ENCODE measurements around the gene EP300.
A peak's percentile ranks its signal among the peaks of the same experiment; 100 is the strongest.
"Not testable (repeated sequence)": the region's sequence is repeated elsewhere in the genome, so short reads cannot be mapped to it uniquely, and the experiment has no call there.

Gene EP300

DNA sequence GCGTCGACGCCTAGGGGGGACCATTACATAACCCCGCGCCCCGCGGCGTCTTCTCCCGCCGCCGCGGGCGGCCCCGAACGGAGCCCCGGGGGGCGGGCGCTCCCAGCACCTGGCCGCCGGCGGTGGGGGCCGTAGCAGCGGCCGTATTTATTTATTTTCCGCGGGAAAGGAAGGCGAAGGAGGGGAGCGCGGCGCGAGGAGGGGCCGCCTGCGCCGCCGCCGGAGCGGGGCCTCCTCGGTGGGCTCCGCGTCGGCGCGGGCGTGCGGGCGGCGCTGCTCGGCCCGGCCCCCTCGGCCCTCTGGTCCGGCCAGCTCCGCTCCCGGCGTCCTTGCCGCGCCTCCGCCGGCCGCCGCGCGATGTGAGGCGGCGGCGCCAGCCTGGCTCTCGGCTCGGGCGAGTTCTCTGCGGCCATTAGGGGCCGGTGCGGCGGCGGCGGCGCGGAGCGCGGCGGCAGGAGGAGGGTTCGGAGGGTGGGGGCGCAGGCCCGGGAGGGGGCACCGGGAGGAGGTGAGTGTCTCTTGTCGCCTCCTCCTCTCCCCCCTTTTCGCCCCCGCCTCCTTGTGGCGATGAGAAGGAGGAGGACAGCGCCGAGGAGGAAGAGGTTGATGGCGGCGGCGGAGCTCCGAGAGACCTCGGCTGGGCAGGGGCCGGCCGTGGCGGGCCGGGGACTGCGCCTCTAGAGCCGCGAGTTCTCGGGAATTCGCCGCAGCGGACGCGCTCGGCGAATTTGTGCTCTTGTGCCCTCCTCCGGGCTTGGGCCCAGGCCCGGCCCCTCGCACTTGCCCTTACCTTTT lies at the start of gene EP300:
EP300 (plus strand) TSS at position 570 of the 795 bp plus-strand sequence. CDS start 413 bp downstream, outside the sequence.
- TF ChIP-seq, protein P1, sequence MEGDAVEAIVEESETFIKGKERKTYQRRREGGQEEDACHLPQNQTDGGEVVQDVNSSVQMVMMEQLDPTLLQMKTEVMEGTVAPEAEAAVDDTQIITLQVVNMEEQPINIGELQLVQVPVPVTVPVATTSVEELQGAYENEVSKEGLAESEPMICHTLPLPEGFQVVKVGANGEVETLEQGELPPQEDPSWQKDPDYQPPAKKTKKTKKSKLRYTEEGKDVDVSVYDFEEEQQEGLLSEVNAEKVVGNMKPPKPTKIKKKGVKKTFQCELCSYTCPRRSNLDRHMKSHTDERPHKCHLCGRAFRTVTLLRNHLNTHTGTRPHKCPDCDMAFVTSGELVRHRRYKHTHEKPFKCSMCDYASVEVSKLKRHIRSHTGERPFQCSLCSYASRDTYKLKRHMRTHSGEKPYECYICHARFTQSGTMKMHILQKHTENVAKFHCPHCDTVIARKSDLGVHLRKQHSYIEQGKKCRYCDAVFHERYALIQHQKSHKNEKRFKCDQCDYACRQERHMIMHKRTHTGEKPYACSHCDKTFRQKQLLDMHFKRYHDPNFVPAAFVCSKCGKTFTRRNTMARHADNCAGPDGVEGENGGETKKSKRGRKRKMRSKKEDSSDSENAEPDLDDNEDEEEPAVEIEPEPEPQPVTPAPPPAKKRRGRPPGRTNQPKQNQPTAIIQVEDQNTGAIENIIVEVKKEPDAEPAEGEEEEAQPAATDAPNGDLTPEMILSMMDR (IDR thresholded peaks at IDR 0.05; ENCODE audit: insufficient read depth, low read depth, low read length, missing control alignments) = peak; percentile 35
- peak within 1 kb of the TSS; percentile 61 for H3K4me3 ChIP-seq (ENCODE audit: low read length)
- DNase-seq (ENCODE audit: low read depth) = peak; percentile 77

DNA sequence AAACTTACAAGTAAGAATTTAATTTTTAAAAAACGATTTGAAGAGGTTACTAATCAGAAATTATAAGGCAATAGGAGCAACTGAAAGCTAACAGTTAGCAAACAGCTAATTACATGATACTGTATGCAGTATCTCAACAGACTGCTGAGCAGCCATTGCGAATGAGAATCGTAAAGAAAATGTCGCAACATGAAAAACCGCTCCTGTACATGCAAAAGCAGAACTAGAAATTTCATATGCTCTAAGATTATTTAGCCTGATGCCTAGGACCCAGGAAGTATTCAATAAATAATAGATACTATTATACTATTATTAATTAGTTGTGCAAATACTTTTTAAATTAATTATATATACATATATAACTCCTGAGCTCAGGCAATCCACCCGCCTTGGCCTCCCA lies 48.7 kb upstream of the EP300 start:
- TF ChIP-seq, protein P1 (IDR thresholded peaks at IDR 0.05; ENCODE audit: insufficient read depth, low read depth, low read length, missing control alignments) = no peak
- H3K4me3 ChIP-seq (ENCODE audit: low read length) = no peak overlapping the region
- no peak for DNase-seq (ENCODE audit: low read depth)

DNA sequence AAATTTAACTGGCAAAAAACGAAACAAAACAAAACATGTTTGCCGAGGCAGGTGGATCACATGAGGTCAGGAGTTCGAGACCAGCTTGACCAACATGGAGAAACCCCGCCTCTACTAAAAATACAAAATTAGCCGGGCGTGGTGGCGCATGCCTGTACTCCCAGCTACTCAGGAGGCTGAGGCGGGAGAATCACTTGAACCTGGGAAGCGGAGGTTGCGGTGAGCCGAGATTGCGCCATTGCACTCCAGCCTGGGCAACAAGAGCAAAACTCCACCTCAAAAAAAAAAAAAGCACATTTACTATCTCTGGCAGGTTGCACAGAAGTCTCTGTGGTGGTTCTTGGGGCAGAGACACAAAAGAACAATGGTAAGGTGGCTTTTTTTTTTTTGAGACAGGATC lies 46.8 kb upstream of the EP300 start:
- not testable (repeated sequence) for H3K4me3 ChIP-seq (ENCODE audit: low read length); DNase-seq (ENCODE audit: low read depth)

DNA sequence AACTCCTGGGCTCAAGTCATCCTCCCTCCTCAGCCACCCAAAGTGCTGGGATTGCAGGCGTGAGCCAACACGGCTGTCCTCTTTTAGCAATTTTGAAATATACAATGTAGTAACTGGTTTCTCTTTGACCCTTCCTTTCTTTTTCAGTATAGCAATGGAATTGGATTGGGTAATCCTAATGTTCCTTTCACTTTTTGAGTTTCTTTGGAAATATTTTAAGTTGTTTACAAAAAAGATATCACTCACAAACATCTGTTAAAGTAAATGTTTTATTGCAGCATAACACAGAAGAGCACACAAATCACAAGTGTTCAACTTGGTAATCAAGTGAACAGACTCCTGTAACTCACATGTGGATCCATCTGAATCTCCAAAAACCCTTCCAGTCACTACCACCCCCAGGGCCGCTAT lies 44.6 kb upstream of the EP300 start:
- no peak overlapping the region for H3K4me3 ChIP-seq (ENCODE audit: low read length)
- DNase-seq (ENCODE audit: low read depth) = no peak
- TF ChIP-seq, protein P1 (IDR thresholded peaks at IDR 0.05; ENCODE audit: insufficient read depth, low read depth, low read length, missing control alignments) = no peak

DNA sequence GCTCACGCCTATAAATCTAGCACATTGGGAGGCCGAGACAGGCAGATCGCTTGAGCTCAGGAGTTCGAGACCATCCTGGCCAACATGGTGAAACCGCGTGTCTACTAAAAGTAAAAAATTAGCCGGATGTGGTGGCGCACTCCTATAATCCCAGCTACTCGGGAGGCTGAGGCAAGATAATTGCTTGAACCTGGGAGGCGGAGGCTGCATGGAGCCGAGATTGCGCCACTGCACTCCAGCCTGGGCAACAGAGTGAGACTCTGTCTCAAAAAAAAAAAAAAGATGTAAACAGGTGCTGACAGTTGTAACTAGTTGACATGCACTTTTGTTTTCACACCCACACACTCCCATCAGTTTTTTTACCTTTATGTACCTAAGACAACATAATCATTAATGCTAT lies 44.0 kb upstream of the EP300 start:
- DNase-seq (ENCODE audit: low read depth) = not testable (repeated sequence)

DNA sequence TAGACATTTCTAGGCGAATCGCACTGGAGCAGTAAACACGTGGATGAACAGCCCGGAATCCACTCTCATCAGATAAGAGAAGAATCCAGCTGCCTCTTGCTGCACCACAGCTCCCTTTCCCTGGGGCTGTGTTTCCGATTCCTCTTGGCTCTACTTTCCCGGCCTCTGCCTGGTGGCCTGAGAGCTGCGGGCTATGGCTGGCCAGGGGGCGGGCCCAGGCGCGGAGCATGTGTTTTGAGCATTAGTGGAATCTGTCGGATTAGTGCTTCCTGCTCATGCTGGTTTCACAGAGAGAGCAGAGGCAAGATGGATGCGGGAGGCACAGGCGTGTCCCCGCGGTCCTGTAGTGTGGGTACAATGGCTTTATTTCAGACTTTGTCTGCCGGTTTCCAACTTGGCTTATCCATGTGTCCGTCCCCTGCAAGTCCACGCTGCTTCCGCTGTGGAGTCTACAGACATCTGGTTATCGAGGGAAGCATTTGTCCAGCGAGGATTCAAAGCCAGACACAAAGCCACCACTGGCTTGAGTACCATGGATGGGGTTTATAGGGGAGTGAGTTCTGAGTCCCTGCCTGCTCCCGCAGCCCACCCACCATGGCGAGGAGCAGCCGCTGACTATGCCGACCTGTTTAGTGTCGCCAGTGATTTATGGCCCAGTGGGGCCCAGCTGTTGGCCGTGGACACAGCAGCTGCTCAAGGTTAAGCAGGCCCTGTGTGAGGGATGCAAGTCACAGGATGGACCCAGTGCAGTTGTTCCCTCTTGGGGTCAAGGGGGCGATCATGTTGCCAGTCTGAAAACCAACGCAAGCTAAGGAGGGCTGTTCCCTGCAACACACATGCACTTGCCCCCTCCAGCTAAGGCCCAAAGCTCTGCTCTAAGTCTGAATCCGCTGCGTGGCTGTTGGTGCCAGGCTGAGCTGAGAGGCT lies 43.3 kb upstream of the EP300 start:
- TF ChIP-seq, protein P1 (IDR thresholded peaks at IDR 0.05; ENCODE audit: insufficient read depth, low read depth, low read length, missing control alignments) = no peak
- no peak for DNase-seq (ENCODE audit: low read depth)
- H3K4me3 ChIP-seq (ENCODE audit: low read length) = no peak overlapping the region

More for the DNA sequence above, 44.0 kb upstream of the EP300 start:
- H3K4me3 ChIP-seq (ENCODE audit: low read length) = not testable (repeated sequence)

DNA sequence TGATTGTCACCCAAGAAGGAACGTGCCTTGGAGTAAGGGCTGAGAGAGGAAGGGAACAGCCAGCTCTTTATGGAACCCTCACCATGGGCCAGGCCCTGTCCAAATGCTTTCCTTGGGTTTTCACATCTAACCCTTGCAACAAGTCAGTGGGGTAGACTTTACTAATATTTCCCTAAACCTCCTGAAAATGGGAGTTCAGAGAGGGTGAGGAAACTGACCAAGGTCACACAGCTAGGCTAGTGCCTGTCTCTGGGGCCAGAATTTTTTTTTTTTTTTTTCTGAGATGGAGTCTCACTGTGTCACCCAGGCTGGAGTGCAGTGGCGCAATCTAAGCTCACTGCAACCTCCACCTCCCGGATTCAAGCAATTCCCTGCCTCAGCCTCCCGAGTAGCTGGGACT lies 42.6 kb upstream of the EP300 start:
- not testable (repeated sequence) for DNase-seq (ENCODE audit: low read depth); H3K4me3 ChIP-seq (ENCODE audit: low read length)

DNA sequence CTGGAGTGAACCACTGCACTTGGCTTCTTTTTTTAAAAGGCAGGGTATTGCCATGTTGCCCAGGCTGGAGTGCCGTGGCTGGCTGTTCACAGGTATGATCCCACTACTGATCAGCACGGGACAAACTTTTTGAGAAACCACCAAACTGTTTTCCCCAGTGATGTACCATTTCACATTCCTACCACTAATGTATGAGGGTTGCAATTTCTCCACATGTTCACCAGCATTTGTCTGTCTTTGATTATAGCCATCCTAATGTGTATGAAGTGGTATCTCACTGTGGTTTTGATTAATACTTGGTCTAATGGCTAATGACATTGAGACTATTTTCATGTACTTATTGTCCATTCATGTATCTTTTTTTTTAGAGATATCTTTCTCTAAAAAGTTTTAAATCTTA lies 41.5 kb upstream of the EP300 start:
- no peak for DNase-seq (ENCODE audit: low read depth)
- TF ChIP-seq, protein P1 (IDR thresholded peaks at IDR 0.05; ENCODE audit: insufficient read depth, low read depth, low read length, missing control alignments) = no peak
- no peak overlapping the region for H3K4me3 ChIP-seq (ENCODE audit: low read length)
